GM12878 (cell line): ENCODE data around the gene FAM162B. TPM values are rescaled to one million over a fixed set of nuclear protein-coding genes. Genes with fewer than 3 reads are reported as not detected.

ENCODE experiments used
- ATAC-seq: fragments of 200-7000 bp; cut with Tn5 transposase; 3 replicates; pipeline ENCODE4 v1.9.1; 2020; ENCODE audit warnings: mild to moderate bottlenecking, moderate library complexity
- BruUV-seq: library from RNA; stranded (reverse); fragments of 400-500 nt; replicated peaks from 2 replicates; lab custom pipeline; 2021; lab: Mats Ljungman, UMichigan
- CTCF ChIA-PET: fragments of 300-600 bp; sonication (Branson Sonifier 250); formaldehyde crosslinking; extraction: SDS; loops from one replicate; lab custom pipeline; 2021; ENCODE audit warnings: inconsistent platforms; lab: Yijun Ruan, JAX
- POLR2A ChIA-PET: fragments of 350-600 bp; formaldehyde crosslinking; extraction: SDS; loops from one replicate; lab custom pipeline; 2021; ENCODE audit warnings: inconsistent platforms; lab: Charles Lee
- RAD21 ChIA-PET: fragments of 300-600 bp; sonication (Branson Sonifier 250); formaldehyde crosslinking; loops from one replicate; lab custom pipeline; 2023; ENCODE audit warnings: antibody characterized with exemption; ENCODE audit not compliant: unreplicated experiment; lab: Charles Lee
- SMC1A ChIA-PET: fragments of 300-600 bp; sonication (Branson Sonifier 250); formaldehyde crosslinking; loops from one replicate; lab custom pipeline; 2023; ENCODE audit not compliant: unreplicated experiment, uncharacterized antibody; lab: Charles Lee
- DNase-seq: peaks from one replicate; pipeline ENCODE4 v3.0.0-alpha.2; 2011; ENCODE audit warnings: low read depth, low spot score
- FAIRE-seq: peaks from 3 replicates; lab custom pipeline; 2011; peaks lifted over from hg19 to GRCh38; lab: Jason Lieb, UNC
- H2AFZ ChIP-seq: 2 replicates; pipeline ENCODE4 v1.6.0; 2011; ENCODE audit warnings: low read depth, low read length, control low read depth; ENCODE audit not compliant: control insufficient read depth
- H3K27ac ChIP-seq: 2 replicates; pipeline ENCODE4 v1.5.1; 2011; ENCODE audit warnings: control low read depth; ENCODE audit not compliant: control insufficient read depth, insufficient read depth
- H3K27me3 ChIP-seq, 2 experiments: replicated peaks in 1 of 2; 2 replicates each; pipeline versions ENCODE4 v1.6.0 to v1.6.1; 2011; ENCODE audit warnings: low read length in 1 of 2; ENCODE audit not compliant: control insufficient read depth in 2 of 2, insufficient read depth in 2 of 2
- H3K36me3 ChIP-seq, 2 experiments: 2 replicates each; pipeline ENCODE4 v1.5.1; 2011; ENCODE audit warnings: low read length in 1 of 2; ENCODE audit not compliant: control insufficient read depth in 2 of 2, insufficient read depth in 2 of 2
- H3K4me1 ChIP-seq: 2 replicates; pipeline ENCODE4 v1.6.1; 2011; ENCODE audit warnings: mild to moderate bottlenecking, low read length, moderate library complexity, mixed read lengths; ENCODE audit not compliant: control insufficient read depth, insufficient read depth
- H3K4me2 ChIP-seq: 2 replicates; pipeline ENCODE4 v1.6.0; 2011; ENCODE audit warnings: control low read depth; ENCODE audit not compliant: control insufficient read depth, insufficient read depth
- H3K4me3 ChIP-seq: fragments of 200-600 bp; sonication (generic); 2 replicates; pipeline ENCODE4 v1.5.1; 2016
- H3K79me2 ChIP-seq: 2 replicates; pipeline ENCODE4 v1.6.0; 2011; ENCODE audit warnings: low read length; ENCODE audit not compliant: control insufficient read depth, insufficient read depth
- H3K9ac ChIP-seq: 2 replicates; pipeline ENCODE4 v1.8.0; 2011; ENCODE audit warnings: low read length, control low read depth, mixed read lengths; ENCODE audit not compliant: control insufficient read depth, insufficient read depth
- H3K9me3 ChIP-seq: replicated peaks from 3 replicates; pipeline ENCODE4 v1.5.1; 2011; ENCODE audit warnings: mild to moderate bottlenecking, low read length; ENCODE audit not compliant: control insufficient read depth, insufficient read depth
- H4K20me1 ChIP-seq: 2 replicates; pipeline ENCODE4 v1.6.0; 2011; ENCODE audit not compliant: control insufficient read depth, insufficient read depth
- CHD1 ChIP-seq: IDR thresholded peaks from 2 replicates; pipeline ENCODE4 v1.6.1; 2012; ENCODE audit warnings: low read depth, low read length, improper control_type of control experiment
- E4F1 ChIP-seq: fragments of 450-650 bp; IDR thresholded peaks from 2 replicates; pipeline ENCODE4 v1.6.1; 2018; ENCODE audit warnings: borderline replicate concordance, mild to moderate bottlenecking; ENCODE audit not compliant: partially characterized antibody
- EZH2 ChIP-seq: IDR thresholded peaks from 2 replicates; pipeline ENCODE4 v1.6.1; 2012; ENCODE audit warnings: low read depth, mild to moderate bottlenecking, control low read depth, inconsistent platforms, low read length, borderline replicate concordance; ENCODE audit not compliant: control insufficient read depth
- FOXK2 ChIP-seq: fragments of 450-650 bp; IDR thresholded peaks from 2 replicates; pipeline ENCODE4 v1.6.1; 2017; ENCODE audit warnings: mild to moderate bottlenecking, moderate library complexity
- IRF5 ChIP-seq: fragments of 450-650 bp; IDR thresholded peaks from 2 replicates; pipeline ENCODE4 v1.6.1; 2017; ENCODE audit warnings: borderline replicate concordance
- MLLT1 ChIP-seq: fragments of 450-650 bp; IDR thresholded peaks from 2 replicates; pipeline ENCODE4 v1.6.1; 2016; ENCODE audit warnings: mild to moderate bottlenecking
- PAX5 ChIP-seq: IDR thresholded peaks from 2 replicates; pipeline ENCODE4 v1.6.1; 2011; ENCODE audit warnings: low read depth, low read length, borderline replicate concordance
- SMAD1 ChIP-seq: fragments of 450-650 bp; IDR thresholded peaks from 2 replicates; pipeline ENCODE4 v1.6.1; 2018; ENCODE audit warnings: mild to moderate bottlenecking, low read depth; ENCODE audit not compliant: partially characterized antibody
- SP1 ChIP-seq: IDR thresholded peaks from one replicate; pipeline ENCODE4 v1.6.1; 2011; ENCODE audit warnings: low read depth, low read length
- TBL1XR1 ChIP-seq: IDR thresholded peaks from 2 replicates; pipeline ENCODE4 v1.6.1; 2012; ENCODE audit warnings: low read depth, low read length, improper control_type of control experiment
- USF2 ChIP-seq: IDR thresholded peaks from 2 replicates; pipeline ENCODE4 v1.6.1; 2011; ENCODE audit warnings: low read depth, low read length, improper control_type of control experiment, borderline replicate concordance
- ZNF622 ChIP-seq: fragments of 450-650 bp; IDR thresholded peaks from 2 replicates; pipeline ENCODE4 v1.6.1; 2017; ENCODE audit warnings: mild to moderate bottlenecking, inconsistent platforms
- WGBS: methylation state at CpG from one replicate; pipeline ENCODE4 v1.1.6; 2016; ENCODE audit warnings: low lambda C conversion rate; ENCODE audit not compliant: insufficient replicate concordance, insufficient coverage; ENCODE audit errors: missing lambda C conversion rate; 5-methylcytosine and 5-hydroxymethylcytosine counted together
- in situ Hi-C: fragments of 300-500 bp; cut with MboI; formaldehyde crosslinking; loops from 9 replicates; pipeline ENCODE4 v1.14.3; 2018; ENCODE audit warnings: mixed read lengths
- intact Hi-C: fragments of 100-400 bp; cut with micrococcal nuclease; formaldehyde crosslinking; loops from one replicate; pipeline ENCODE4 v1.14.2; 2022; ENCODE audit not compliant: unreplicated experiment
- polyA plus RNA-seq, 11 experiments: library from polyadenylated mRNA; depleted of rRNA in 4 of 11; unstranded in 6 of 11; stranded (reverse) in 5 of 11; fragments of >200 nt; fragmentation: Nextera tagmentation in 4 of 11; fragmentation: Illumina TruSeq in 1 of 11; extraction: Ambion mirVana in 4 of 11; extraction: Trizol in 1 of 11; gene quantifications; 1 replicate in 1 of 11; 2 replicates in 10 of 11; pipeline versions ENCODE4 v1.2.1 to v1.2.3, GENCODE V29; 2011 to 2016; ENCODE audit warnings: inconsistent platforms in 2 of 11, missing spikeins in 2 of 11, low read depth in 1 of 11
- total RNA-seq, 4 experiments: library from RNA; depleted of rRNA in 3 of 4; stranded (reverse); fragments of >200 nt in 3 of 4; fragmentation: Illumina TruSeq in 1 of 4; extraction: Trizol in 1 of 4; gene quantifications; 2 replicates each; pipeline versions ENCODE4 v1.2.1 to v1.2.3, GENCODE V29; 2013 to 2021

FAM162B gene
- total and polyA plus RNA-seq, 10 of the 15 experiments (the other 5 are each of a cell fraction or from before 2014, with no cell fraction given), result not detected

GRCh38 chr6:116766506-116767176, 1.1 kb upstream of the FAM162B start:
- ChIA-PET SMC1A (no interaction called here), RAD21 (no interaction called here), POLR2A (no interaction called here), CTCF (no interaction called here)
- in situ Hi-C loops, result no loop called here
- no peaks in the 10 kb centered on the region for H3K36me3 ChIP-seq
- H3K79me2 ChIP-seq, result no peaks in the 10 kb centered on the region
- H3K27me3 ChIP-seq, result peaks cover 0 to 13% of the 10 kb centered on the region in 2 experiments; a peak in 3 of 4 replicates
- intact Hi-C loops, result no loop called here
- H3K9ac ChIP-seq, result no peak overlapping the region
- no TSS peak for BruUV-seq
- no peak for ATAC-seq
- no peak overlapping the region for H3K4me3 ChIP-seq
- H3K4me2 ChIP-seq, result no peak overlapping the region
- H3K4me1 ChIP-seq, result no peaks in the 10 kb centered on the region
- no peak overlapping the region for H3K27ac ChIP-seq
- no peak overlapping the region for H2AFZ ChIP-seq
- TF ChIP-seq USF2 (no peak), FOXK2 (no peak), ZNF622 (no peak), EZH2 (no peak), PAX5 (no peak), IRF5 (no peak), MLLT1 (no peak), SMAD1 (no peak), TBL1XR1 (no peak), CHD1 (no peak), SP1 (no peak), E4F1 (no peak)
- H4K20me1 ChIP-seq, result no peaks in the 10 kb centered on the region
- H3K9me3 ChIP-seq, result no peaks in the 10 kb centered on the region
- WGBS, result 21% methylated on average over 5 of the region's 5 CpGs
- no peak for DNase-seq
- no peak for FAIRE-seq
